G401.6 (cell line): ENCODE measurements around the gene LRP5.

Experiments
- FAIRE-seq: peaks from 2 replicates; lab custom pipeline; 2012; peaks lifted over from hg19 to GRCh38; lab: Jason Lieb, UNC

LRP5 gene

DNA sequence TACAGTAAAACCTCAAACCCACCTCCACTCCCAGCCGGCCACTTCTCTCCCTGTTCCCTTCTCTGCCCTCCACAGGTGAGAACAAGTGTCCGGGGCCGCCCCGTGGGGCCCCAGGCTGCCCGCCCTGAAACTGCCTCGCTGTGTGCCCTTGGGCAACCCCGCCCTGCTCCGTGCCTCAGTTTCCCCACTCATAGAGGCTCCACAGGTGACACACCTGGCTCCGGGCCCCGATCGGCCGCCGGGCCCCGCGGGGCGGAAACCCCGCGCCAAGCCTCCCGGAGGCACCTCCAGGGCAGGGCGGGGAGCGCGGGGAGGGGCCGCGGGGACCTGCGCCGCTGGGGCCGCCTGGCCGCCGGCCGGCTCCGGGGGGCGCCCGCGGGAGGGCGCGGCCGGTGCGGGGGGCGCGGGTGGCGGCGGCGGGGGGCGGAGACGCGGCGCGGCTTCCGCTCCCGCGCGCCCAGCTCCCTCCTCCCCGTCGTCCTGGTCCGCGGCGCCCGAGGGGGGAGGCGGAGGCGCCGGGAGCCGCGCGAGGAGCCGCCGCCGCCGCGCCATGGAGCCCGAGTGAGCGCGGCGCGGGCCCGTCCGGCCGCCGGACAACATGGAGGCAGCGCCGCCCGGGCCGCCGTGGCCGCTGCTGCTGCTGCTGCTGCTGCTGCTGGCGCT lies at the start of gene LRP5:
Gene LRP5, plus strand, starts transcription at position 475 of the 663 bp plus-strand sequence. Its CDS starts 124 bp downstream, at position 599.
- FAIRE-seq: no peak

- FAIRE-seq: no peak
These were observed 48.9 kb upstream of the LRP5 start for GRCh38 chr11:68263444-68264035.

DNA sequence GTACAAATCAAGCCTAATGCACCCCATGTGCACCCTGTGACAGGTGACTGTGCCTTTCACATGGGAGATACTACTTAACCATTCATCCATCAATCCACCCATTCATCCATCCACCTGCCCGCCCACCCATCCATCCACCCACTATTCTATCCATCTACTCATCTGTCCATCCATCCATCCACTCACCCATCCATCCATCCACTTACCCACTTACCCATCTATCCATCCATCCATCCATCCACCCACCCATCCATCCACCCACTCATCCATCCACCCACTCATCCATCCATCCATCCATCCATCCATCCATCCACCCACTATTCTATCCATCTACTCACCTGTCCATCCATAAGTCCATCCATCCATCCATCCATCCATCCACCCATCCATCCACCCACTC lies 48.1 kb upstream of the LRP5 start:
- no peak for FAIRE-seq

- no peak for FAIRE-seq
These were observed 47.5 kb upstream of the LRP5 start for GRCh38 chr11:68264741-68265540.

DNA sequence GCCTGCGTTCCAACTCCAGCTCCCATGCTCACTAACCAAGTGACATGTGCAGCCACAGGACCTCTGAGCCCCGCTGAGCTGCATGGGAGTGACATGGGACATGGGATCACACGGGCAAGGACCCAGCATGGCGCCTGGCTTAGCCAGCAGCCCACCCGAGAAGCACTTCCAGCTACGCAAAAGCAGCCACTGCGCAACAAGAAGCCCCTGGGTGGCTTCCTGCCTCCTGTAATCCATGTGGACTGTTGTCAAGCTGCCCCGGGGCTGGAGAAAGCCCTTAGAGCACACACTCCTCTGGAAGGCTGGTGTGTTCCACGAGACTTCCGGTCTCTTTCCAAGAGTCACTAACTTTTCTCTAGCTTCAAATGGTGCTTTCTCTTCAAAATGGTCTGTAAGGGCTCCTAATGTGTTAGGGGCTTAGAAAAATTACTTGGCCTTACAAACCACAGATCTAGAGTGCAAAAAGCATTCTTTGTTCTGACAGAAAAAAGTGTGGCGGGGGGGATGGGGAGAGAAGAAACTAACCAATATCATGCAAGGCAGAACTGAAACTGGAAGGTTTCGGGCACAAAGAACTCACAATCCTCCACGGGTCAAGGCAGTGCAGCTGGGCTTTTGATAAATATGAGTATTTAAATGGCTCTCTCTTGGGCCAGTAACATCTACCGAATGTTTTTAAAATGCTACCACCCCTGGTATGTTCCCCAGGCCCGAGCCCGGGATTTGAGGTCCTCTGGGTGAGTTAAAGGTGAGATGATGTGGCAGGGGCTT lies 46.1 kb upstream of the LRP5 start:
- no peak for FAIRE-seq

DNA sequence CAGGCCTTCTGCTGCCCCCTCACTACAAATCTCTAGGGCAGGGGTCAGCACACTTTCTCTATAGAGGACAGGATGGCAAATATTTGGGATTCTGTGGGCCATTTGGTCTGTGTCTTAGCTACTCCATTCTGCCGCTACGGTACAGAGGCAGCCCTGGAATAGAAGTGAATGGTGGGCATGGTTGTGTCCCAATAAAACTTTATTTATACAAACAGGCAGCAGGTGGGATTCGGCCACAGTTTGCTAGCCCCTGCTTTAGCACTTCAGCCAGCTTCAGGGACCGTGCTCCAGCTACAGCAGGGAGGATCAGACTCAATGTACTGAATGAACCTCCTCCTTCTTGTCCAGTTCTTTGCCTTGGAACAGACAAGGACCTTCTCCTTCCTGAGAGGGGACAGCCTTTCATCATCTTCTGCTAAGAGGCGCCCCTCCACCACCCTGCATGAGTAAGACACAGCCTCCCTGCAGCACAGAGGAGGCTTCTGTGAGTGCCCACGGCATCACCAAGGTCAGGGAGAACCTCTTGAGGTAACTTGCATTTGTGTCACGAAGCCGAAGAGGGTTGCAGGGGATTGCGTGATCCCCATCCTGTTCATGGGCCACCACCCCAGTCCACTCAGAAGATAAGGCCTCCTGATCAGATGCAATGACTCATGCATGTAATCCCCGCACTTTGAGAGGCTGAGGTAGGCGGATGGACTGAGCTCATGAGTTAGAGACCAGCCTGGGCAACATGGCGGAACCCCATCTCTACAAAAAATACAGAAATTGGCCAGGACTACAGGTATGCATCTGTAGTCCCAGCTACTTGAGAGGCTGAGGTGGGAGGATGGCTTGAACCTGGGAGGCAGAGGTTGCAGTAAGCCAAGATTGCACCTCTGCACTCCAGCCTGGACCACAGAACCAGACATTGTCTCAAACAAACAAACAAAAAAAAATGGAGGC lies 45.2 kb upstream of the LRP5 start:
- FAIRE-seq: no peak

GRCh38 chr11:68267881-68268240 lies 44.5 kb upstream of the LRP5 start:
- FAIRE-seq: no peak

GRCh38 chr11:68269414-68270081 lies 42.8 kb upstream of the LRP5 start:
- FAIRE-seq: no peak

DNA sequence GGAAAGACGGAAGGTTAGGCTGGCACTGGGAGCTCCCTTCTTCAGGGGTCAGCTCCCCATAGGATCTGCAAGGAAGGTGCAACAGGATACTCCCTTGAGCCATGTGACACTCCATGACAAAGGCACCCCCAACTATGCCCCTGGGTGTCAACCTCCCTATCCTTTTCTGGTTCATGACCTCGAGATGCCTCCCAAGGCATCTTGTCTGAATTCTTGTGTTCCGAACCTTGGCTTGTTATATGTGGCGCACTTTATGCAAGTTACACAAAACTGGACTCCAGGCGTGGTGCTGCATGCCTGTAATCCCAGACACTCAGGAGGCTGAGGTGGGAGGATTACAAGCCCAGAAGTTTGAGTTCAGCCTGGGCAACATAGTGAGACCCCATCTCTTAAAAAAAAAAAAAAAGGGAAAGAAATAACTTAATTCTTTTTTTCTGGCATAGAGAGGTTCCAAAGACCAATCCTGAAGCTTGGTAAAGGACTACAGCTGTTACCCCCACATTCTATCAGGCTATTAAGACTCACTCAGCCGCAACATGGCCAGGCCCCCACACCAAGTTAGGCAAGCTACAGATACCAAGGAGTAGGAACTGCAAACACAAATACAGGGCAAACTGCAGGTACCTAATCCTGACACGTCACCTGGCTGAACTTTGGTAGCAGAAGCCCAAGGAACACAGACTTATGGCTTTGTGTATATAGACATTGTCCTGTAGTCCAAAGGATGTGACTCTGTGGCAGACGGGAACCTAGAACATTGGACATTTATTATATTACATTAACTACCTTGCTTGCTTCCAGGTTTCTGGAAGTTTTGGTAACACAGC lies 42.0 kb upstream of the LRP5 start:
- no peak for FAIRE-seq

- FAIRE-seq: no peak
These were observed 41.2 kb upstream of the LRP5 start for GRCh38 chr11:68271023-68271780.

DNA sequence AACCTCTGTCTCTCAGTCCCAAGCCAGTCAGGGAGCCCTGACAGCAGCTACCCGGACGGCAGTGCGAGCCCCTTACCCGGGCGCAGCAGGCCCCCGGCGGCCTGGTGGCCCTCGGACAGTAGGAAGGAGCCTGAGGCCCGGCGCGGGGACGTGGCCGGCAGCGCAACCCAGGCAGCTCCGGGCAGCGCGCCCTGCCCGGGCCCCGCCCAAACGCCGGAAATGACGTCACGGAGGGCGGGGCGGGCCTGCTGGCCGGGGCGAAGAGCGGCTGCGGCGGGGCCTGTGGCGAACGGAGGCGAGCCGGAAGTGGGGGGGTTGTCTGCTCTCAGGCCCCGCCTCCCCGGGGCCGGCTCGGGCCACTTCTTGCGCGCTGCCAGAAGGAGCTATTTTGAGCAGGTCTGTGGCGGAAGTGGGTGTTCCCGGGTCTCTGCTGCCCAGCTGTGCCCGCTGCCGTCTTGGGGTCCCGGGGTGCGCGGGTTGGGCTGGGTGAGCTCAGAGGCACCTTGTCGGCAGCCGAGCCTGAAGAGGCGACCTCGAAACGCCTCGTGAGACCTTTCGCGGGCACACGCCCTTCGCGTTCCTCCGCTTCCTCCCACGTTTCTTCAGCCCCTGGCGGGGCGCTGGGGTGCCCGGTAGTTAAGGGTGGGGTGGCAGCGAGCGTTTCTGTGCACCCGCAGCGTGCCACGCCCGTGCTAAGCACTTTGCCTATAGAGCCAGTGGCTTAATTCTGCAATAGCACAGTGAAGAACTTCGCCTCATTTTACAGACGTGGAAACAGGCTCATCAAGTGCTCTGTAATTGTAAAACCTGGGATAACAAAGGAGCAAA lies 40.4 kb upstream of the LRP5 start, which contains the start of gene C11orf24:
Gene C11orf24, minus strand, starts transcription at position 193 of the 828 bp plus-strand sequence. CDS start 8,206 bp downstream, outside the sequence.
- FAIRE-seq: no peak

- FAIRE-seq: no peak
These were observed 39.2 kb upstream of the LRP5 start for GRCh38 chr11:68273026-68273738.

DNA sequence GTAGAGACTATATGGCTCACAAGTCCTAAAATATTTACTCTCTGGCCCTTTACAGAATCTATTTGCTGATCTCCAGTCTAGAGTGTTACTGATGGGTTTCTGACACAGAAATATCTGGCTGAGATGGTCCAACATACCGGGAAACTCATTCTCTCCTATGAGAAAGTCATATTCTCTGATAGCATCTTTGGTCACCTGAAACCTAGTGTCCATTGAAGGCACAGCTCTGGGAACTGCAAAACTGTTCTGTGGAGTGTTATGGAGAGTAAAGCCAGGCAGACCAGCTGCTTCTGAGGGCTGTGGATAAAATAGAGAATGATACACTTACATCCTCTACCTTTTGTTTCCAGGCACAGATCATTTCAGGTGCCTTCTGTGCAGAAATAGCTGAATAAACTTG lies 38.1 kb upstream of the LRP5 start:
- no peak for FAIRE-seq

DNA sequence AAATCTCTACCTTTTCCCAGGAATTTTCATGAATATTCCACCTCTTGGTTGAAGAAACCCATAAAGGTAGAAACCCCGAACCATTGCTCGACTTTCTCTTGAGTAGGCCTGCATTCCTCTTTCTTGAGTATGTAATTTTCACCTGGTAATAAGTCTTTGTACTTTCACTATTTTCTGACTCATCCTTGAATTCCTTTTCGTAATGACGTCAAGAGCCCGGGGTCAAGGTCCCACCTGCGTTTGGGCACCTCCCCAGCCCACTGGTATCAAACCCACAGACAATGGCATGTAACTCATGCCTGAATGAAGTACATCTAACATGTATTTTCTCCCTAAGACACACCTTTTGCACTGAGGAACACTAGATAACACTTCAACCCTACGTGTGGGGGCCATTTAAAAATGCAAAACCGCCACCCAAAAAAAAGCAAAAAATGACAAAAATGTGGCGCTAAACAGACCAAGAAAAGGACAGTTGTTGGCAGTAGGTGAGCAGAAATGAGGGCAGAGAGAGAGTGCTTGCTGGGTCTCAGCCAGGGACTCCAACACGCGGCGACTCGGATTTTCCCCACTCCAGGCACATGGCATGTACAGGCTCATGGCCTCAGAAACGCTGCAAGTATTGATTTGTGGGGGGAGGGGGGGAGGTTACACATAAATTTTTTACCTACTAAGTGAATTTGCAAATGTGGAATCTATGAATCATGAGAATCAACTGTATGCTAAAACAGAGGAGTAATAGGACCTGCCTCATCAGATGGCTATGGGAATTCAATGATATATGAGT lies 36.5 kb upstream of the LRP5 start:
- no peak for FAIRE-seq

DNA sequence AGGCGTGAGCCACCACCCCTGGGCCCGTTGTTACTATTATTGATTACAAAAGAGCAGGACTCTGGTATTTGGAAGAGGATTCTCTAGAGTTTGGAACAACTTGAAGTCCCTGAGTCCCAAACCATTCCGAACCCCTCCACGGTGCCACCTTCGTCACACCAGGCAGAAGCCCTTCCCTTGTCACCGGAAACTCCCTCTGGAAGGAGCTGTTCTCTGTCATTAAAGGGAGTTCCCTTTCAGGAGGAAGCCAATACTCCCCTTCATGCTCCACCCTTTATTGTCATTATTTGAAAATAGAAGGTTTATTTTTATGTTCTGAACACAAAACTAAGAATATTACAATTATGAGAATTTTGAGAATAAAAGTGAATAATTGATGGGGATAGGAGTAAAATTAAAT lies 35.5 kb upstream of the LRP5 start:
- no peak for FAIRE-seq

DNA sequence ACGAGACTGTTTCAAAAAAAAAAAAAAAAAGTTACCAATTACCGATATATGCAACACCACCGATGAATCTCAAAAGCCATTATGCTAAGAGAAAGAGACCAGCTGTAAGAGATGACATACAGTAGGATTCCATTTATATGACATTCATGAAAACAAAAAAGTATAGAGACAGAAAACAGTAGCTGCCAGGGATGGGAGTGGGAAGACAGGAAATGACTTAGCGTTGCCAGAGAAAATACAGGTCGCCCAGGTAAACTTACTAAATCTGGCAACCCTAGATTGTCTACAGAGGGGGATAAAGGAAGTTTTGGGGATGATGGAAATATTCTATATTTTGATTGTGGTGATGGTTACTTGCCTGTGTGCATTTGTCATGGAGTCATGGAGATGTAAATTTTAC lies 32.7 kb upstream of the LRP5 start:
- no peak for FAIRE-seq
